PC-9 (cell line): ENCODE results near the gene OR2Z1. TPM values are rescaled to one million over a fixed set of nuclear protein-coding genes. Genes with fewer than 3 reads are reported as not detected.
"Not testable (repeated sequence)": the region's sequence is repeated elsewhere in the genome, so short reads cannot be mapped to it uniquely, and the experiment has no call there.

ENCODE experiments used
- BruUV-seq: library from RNA; stranded (reverse); fragments of 400-500 nt; replicated peaks from 2 replicates; lab custom pipeline; 2021; lab: Mats Ljungman, UMichigan
- CTCF ChIA-PET: fragments of 300-600 bp; sonication (Branson Sonifier 250); formaldehyde crosslinking; loops from one replicate; lab custom pipeline; 2022; ENCODE audit warnings: antibody characterized with exemption; lab: Charles Lee
- POLR2A ChIA-PET: fragments of 300-600 bp; sonication (Branson Sonifier 250); formaldehyde crosslinking; loops from one replicate; lab custom pipeline; 2022; ENCODE audit warnings: antibody characterized with exemption; ENCODE audit not compliant: unreplicated experiment; lab: Charles Lee
- DNase-seq, 2 experiments: peaks; one replicate each; pipeline versions ENCODE4 v3.0.0 to v3.0.0-alpha.2; 2015 to 2022; ENCODE audit warnings: mixed read lengths in 1 of 2
- H2AFZ ChIP-seq: fragments of 200-600 bp; sonication (generic); 2 replicates; pipeline ENCODE4 v1.8.1; 2017; ENCODE audit warnings: antibody characterized with exemption
- H3F3A ChIP-seq: fragments of 200-600 bp; sonication (generic); 2 replicates; pipeline ENCODE4 v1.8.1; 2017; ENCODE audit warnings: antibody characterized with exemption, mild to moderate bottlenecking, low read depth; ENCODE audit not compliant: insufficient read depth
- H3K27ac ChIP-seq: fragments of 200-600 bp; sonication (generic); 2 replicates; pipeline ENCODE4 v1.6.1; 2016; ENCODE audit warnings: mixed run types
- H3K27me3 ChIP-seq: fragments of 200-600 bp; sonication (generic); 2 replicates; pipeline ENCODE4 v1.6.1; 2016; ENCODE audit warnings: low read depth, mixed run types; ENCODE audit not compliant: insufficient read depth
- H3K36me3 ChIP-seq: fragments of 200-600 bp; sonication (generic); 2 replicates; pipeline ENCODE4 v1.6.1; 2016; ENCODE audit warnings: low read depth, mixed run types
- H3K4me1 ChIP-seq: fragments of 200-600 bp; sonication (generic); replicated peaks from 2 replicates; pipeline ENCODE4 v1.6.1; 2016; ENCODE audit warnings: mixed run types; ENCODE audit not compliant: insufficient read depth
- H3K4me2 ChIP-seq: fragments of 200-600 bp; sonication (generic); 2 replicates; pipeline ENCODE4 v1.6.1; 2017; ENCODE audit warnings: mixed run types
- H3K4me3 ChIP-seq: fragments of 200-600 bp; sonication (generic); 2 replicates; pipeline ENCODE4 v1.6.1; 2016; ENCODE audit warnings: mixed run types
- H3K79me2 ChIP-seq: fragments of 200-600 bp; sonication (generic); 2 replicates; pipeline ENCODE4 v1.6.1; 2017; ENCODE audit warnings: low read depth, mixed run types
- H3K9me2 ChIP-seq: fragments of 200-600 bp; sonication (generic); 2 replicates; pipeline ENCODE4 v1.8.1; 2017; ENCODE audit warnings: mild to moderate bottlenecking; ENCODE audit not compliant: insufficient read depth
- H3K9me3 ChIP-seq: fragments of 200-600 bp; sonication (generic); 2 replicates; pipeline ENCODE4 v1.8.1; 2016; ENCODE audit warnings: low read depth; ENCODE audit not compliant: insufficient read depth
- H4K20me1 ChIP-seq: fragments of 200-600 bp; sonication (generic); 2 replicates; pipeline ENCODE4 v1.8.1; 2017; ENCODE audit not compliant: insufficient read depth
- CTCF ChIP-seq: fragments of 200-600 bp; sonication (generic); conservative IDR thresholded peaks from 2 replicates; pipeline ENCODE4 v1.6.1; 2017; ENCODE audit warnings: mixed run types, antibody characterized with exemption, mild to moderate bottlenecking, moderate library complexity
- EZH2 ChIP-seq: fragments of 200-600 bp; sonication (generic); IDR thresholded peaks from 2 replicates; pipeline ENCODE4 v1.8.0; 2017; ENCODE audit warnings: antibody characterized with exemption, low read depth
- intact Hi-C: fragments of 100-400 bp; cut with micrococcal nuclease; formaldehyde crosslinking; loops from one replicate; pipeline ENCODE4 v1.10.0; 2022; ENCODE audit not compliant: unreplicated experiment
- total RNA-seq: library from RNA; stranded (reverse); gene quantifications from 2 replicates; pipeline ENCODE4 v1.2.3, GENCODE V29; 2021

OR2Z1 gene
- total RNA-seq, 1 experiment from 2014 or later = not detected

GRCh38 chr19:8705742-8706141 is 15.7 kb upstream of the OR2Z1 start:
- H2AFZ ChIP-seq = no peak overlapping the region
- H3K79me2 ChIP-seq = no peaks in the 10 kb centered on the region
- H3K27me3 ChIP-seq = peaks cover 28% of the 10 kb centered on the region
- 0 out of 2 replicates have a peak, but pooled peaks cover 6% of the 10 kb centered on the region for H3K4me1 ChIP-seq
- H3K27ac ChIP-seq = no peak overlapping the region
- H3K4me3 ChIP-seq = no peak overlapping the region
- no TSS peak for BruUV-seq
- TF ChIP-seq CTCF (no peak), EZH2 (no peak)
- no peak overlapping the region for H3K4me2 ChIP-seq
- H3K9me2 ChIP-seq = no peaks in the 10 kb centered on the region
- POLR2A ChIA-PET = no interaction called here
- CTCF ChIA-PET = no interaction called here
- intact Hi-C loops = no loop called here
- no peaks in the 10 kb centered on the region for H3K9me3 ChIP-seq
- DNase-seq = no peak
- H4K20me1 ChIP-seq = no peaks in the 10 kb centered on the region
- no peaks in the 10 kb centered on the region for H3K36me3 ChIP-seq
- no peaks in the 10 kb centered on the region for H3F3A ChIP-seq

GRCh38 chr19:8710337-8710736 is 11.1 kb upstream of the OR2Z1 start:
- H4K20me1 ChIP-seq, intact Hi-C loops, H3K36me3 ChIP-seq, H3K9me3 ChIP-seq, H2AFZ ChIP-seq, H3K4me3 ChIP-seq, CTCF ChIA-PET, H3K4me1 ChIP-seq, H3K9me2 ChIP-seq, DNase-seq, H3K4me2 ChIP-seq, BruUV-seq, POLR2A ChIA-PET, H3K79me2 ChIP-seq, H3K27ac ChIP-seq, H3F3A ChIP-seq: not testable (repeated sequence)
- peaks cover 54% of the 10 kb centered on the region for H3K27me3 ChIP-seq

- no TSS peak for BruUV-seq
- TF ChIP-seq EZH2 (no peak), CTCF (no peak)
- Histone ChIP-seq H3K36me3 (no peaks in the 10 kb centered on the region), H3K4me1 (no peaks in the 10 kb centered on the region), H3K27ac (no peak overlapping the region), H3K9me2 (no peaks in the 10 kb centered on the region), H3K9me3 (no peaks in the 10 kb centered on the region), H3K79me2 (no peaks in the 10 kb centered on the region), H4K20me1 (no peaks in the 10 kb centered on the region), H3K27me3 (peaks cover 59% of the 10 kb centered on the region), H3K4me3 (no peak overlapping the region), H2AFZ (no peak overlapping the region), H3K4me2 (no peak overlapping the region), H3F3A (no peaks in the 10 kb centered on the region)
- CTCF ChIA-PET = no interaction called here
- DNase-seq = no peak
- POLR2A ChIA-PET = no interaction called here
- intact Hi-C loops = no loop called here
These were observed 598 bp downstream of the OR2Z1 start for GRCh38 chr19:8722032-8722431.

- CTCF ChIA-PET = no interaction called here
- POLR2A ChIA-PET = no interaction called here
- H3K9me2 ChIP-seq = no peaks in the 10 kb centered on the region
- no peaks in the 10 kb centered on the region for H3F3A ChIP-seq
- BruUV-seq = no TSS peak
- H3K27me3 ChIP-seq = peaks cover 60% of the 10 kb centered on the region
- H3K4me2 ChIP-seq = no peak overlapping the region
- H3K27ac ChIP-seq = no peak overlapping the region
- H3K79me2 ChIP-seq = no peaks in the 10 kb centered on the region
- no peaks in the 10 kb centered on the region for H3K4me1 ChIP-seq
- no peaks in the 10 kb centered on the region for H4K20me1 ChIP-seq
- intact Hi-C loops = no loop called here
- TF ChIP-seq CTCF = no peak
- TF ChIP-seq EZH2 = no peak
- H3K4me3 ChIP-seq = no peak overlapping the region
- H3K36me3 ChIP-seq = no peaks in the 10 kb centered on the region
- no peak overlapping the region for H2AFZ ChIP-seq
- no peaks in the 10 kb centered on the region for H3K9me3 ChIP-seq
- DNase-seq = no peak
These were observed 2.8 kb downstream of the OR2Z1 start for GRCh38 chr19:8724276-8724675.
